ENCODE measurements around the gene PDE6G.

Gene PDE6G

GRCh38 chr17:81675515-81676221 is 19.3 kb upstream of the PDE6G start:
- TF ChIP-seq, protein P1, sequence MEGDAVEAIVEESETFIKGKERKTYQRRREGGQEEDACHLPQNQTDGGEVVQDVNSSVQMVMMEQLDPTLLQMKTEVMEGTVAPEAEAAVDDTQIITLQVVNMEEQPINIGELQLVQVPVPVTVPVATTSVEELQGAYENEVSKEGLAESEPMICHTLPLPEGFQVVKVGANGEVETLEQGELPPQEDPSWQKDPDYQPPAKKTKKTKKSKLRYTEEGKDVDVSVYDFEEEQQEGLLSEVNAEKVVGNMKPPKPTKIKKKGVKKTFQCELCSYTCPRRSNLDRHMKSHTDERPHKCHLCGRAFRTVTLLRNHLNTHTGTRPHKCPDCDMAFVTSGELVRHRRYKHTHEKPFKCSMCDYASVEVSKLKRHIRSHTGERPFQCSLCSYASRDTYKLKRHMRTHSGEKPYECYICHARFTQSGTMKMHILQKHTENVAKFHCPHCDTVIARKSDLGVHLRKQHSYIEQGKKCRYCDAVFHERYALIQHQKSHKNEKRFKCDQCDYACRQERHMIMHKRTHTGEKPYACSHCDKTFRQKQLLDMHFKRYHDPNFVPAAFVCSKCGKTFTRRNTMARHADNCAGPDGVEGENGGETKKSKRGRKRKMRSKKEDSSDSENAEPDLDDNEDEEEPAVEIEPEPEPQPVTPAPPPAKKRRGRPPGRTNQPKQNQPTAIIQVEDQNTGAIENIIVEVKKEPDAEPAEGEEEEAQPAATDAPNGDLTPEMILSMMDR (IDR thresholded peaks at IDR 0.05): peak; percentile 65

DNA sequence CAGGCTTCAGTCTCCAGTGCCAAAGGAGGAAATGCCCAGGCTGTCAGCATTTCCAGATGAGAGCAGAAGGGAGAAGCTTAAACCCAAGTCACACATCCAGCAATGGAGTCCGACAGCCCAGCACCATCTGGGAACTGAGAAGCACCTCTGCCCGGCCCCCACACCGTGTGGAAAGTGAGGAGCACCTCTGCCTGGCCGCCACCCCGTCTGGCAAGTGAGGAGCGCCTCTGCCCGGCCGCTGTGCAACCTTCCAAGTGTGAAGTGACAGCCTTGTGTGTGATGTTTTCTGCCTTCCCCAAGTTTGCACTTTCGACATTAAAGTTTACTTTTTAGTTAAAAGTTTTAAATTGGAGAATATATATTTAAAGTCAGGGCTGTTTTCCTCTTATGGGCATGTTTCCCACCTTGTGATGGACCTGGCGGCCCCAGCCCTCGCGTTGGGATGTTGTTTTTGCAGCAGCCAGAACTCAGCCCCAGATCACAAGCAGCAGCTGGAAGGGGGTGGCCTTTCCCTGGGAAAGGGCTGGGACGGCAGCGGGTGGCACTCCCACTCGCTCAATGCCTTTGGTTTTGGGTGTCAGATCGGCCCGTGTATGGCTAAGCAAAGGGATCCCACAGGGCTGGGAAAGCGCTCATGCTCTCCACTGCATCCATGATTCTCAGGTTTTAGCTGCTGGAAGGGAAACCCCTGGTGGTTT is 17.4 kb upstream of the PDE6G start:
- TF ChIP-seq, protein P1 (IDR thresholded peaks at IDR 0.05): no peak

GRCh38 chr17:81672954-81673353 is 16.6 kb upstream of the PDE6G start:
- TF ChIP-seq, protein P1 (IDR thresholded peaks at IDR 0.05): no peak

DNA sequence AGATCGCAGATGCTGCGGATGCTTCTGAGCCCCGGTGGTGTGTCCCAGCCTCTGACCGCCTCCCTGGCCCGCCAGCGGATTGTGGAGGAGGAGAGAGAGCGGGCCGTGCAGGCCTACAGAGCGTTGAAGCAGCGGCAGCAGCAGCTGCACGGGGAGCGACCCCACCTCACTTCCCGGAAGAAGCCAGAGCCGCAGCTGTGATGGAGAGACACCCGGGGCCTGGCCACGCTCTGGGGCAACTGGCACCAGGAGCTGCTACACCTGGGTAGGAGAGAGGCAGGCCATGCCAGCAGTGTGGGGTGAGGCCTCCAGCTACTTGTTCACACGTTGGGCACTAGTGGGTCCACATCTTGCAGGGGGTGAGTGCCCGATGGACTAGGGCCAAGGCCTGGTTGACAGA is 16.2 kb upstream of the PDE6G start:
- TF ChIP-seq, protein P1 (IDR thresholded peaks at IDR 0.05): no peak

DNA sequence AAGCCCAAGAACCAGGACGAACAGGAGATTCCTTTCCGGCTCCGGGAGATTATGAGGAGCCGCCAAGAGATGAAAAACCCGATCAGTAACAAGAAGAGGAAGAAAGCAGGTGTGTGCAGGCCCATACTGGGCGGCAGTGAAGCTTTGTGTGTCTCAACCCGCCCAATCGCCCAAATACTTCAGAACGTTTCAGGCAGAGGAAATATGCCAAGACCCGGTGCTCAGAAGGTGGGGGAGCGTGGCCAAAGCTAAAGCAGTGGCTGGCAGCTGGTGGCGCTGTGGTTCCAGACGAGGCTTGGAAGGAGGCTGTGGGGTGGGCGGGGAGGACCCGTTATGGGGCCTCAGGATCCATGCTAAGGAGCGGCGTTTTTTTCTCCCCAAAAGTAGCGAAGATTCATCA is 11.4 kb upstream of the PDE6G start:
- TF ChIP-seq, protein P1 (IDR thresholded peaks at IDR 0.05): no peak

GRCh38 chr17:81666342-81667191 is 10.2 kb upstream of the PDE6G start, which contains the start of the genes CCDC137 and OXLD1:
Gene CCDC137, plus strand, starts transcription at chr17:81666737. Its CDS starts 30 bp downstream, at chr17:81666767.
Gene OXLD1, minus strand, starts transcription at chr17:81666605. Its CDS starts 28 bp downstream, at chr17:81666577.
- TF ChIP-seq, protein P1 (IDR thresholded peaks at IDR 0.05): no peak

- TF ChIP-seq, protein P1 (IDR thresholded peaks at IDR 0.05): no peak
Measured at GRCh38 chr17:81666092-81666341, 9.7 kb upstream of the PDE6G start.

All from LNCAP (cell line).